H1 (cell line): Measurements from ENCODE around the gene RTP1. TPM values are rescaled to one million over a fixed set of nuclear protein-coding genes. Genes with fewer than 3 reads are reported as not detected.

Experiments
- ATF2 ChIP-seq: IDR thresholded peaks from 2 replicates; pipeline ENCODE4 v1.6.1; 2012; ENCODE audit warnings: low read length, inconsistent platforms
- HDAC6 ChIP-seq: IDR thresholded peaks from one replicate; pipeline ENCODE4 v1.7.1; 2012; ENCODE audit warnings: low read depth, mild to moderate bottlenecking, inconsistent platforms, low read length, moderate library complexity
- polyA plus RNA-seq, 7 experiments: library from polyadenylated mRNA; depleted of rRNA in 3 of 7; stranded (reverse) in 5 of 7; unstranded in 2 of 7; fragments of >200 nt in 5 of 7; fragments of 200-250 nt in 2 of 7; gene quantifications; 1 replicate in 5 of 7; 2 replicates in 1 of 7; 4 replicates in 1 of 7; pipeline versions ENCODE4 v1.2.1 to v1.2.3, GENCODE V29; 2011 to 2013; ENCODE audit warnings: missing spikeins in 2 of 7, mixed read lengths in 2 of 7
- total RNA-seq: library from RNA; stranded (reverse); fragmentation: NEBNext Ultra II Directional; extraction: Animal tissue kit (Norgen Biotek cat#: 25700); gene quantifications from 2 replicates; pipeline ENCODE4 v1.2.1, GENCODE V29; 2021
- TF ChIP-seq, protein P1 (sequence below): fragments of 300-600 bp; sonication (generic); IDR thresholded peaks from 2 replicates; pipeline ENCODE4 v1.7.1; 2012; ENCODE audit warnings: low read length, moderate library complexity, mild to moderate bottlenecking, inconsistent platforms; ENCODE audit not compliant: insufficient replicate concordance

The RTP1 gene
- total and polyA plus RNA-seq, 2 of the 8 experiments (the other 6 are each of a cell fraction or from before 2014, with no cell fraction given): 2.9 to 3.0 TPM

- TF ChIP-seq, protein P1, sequence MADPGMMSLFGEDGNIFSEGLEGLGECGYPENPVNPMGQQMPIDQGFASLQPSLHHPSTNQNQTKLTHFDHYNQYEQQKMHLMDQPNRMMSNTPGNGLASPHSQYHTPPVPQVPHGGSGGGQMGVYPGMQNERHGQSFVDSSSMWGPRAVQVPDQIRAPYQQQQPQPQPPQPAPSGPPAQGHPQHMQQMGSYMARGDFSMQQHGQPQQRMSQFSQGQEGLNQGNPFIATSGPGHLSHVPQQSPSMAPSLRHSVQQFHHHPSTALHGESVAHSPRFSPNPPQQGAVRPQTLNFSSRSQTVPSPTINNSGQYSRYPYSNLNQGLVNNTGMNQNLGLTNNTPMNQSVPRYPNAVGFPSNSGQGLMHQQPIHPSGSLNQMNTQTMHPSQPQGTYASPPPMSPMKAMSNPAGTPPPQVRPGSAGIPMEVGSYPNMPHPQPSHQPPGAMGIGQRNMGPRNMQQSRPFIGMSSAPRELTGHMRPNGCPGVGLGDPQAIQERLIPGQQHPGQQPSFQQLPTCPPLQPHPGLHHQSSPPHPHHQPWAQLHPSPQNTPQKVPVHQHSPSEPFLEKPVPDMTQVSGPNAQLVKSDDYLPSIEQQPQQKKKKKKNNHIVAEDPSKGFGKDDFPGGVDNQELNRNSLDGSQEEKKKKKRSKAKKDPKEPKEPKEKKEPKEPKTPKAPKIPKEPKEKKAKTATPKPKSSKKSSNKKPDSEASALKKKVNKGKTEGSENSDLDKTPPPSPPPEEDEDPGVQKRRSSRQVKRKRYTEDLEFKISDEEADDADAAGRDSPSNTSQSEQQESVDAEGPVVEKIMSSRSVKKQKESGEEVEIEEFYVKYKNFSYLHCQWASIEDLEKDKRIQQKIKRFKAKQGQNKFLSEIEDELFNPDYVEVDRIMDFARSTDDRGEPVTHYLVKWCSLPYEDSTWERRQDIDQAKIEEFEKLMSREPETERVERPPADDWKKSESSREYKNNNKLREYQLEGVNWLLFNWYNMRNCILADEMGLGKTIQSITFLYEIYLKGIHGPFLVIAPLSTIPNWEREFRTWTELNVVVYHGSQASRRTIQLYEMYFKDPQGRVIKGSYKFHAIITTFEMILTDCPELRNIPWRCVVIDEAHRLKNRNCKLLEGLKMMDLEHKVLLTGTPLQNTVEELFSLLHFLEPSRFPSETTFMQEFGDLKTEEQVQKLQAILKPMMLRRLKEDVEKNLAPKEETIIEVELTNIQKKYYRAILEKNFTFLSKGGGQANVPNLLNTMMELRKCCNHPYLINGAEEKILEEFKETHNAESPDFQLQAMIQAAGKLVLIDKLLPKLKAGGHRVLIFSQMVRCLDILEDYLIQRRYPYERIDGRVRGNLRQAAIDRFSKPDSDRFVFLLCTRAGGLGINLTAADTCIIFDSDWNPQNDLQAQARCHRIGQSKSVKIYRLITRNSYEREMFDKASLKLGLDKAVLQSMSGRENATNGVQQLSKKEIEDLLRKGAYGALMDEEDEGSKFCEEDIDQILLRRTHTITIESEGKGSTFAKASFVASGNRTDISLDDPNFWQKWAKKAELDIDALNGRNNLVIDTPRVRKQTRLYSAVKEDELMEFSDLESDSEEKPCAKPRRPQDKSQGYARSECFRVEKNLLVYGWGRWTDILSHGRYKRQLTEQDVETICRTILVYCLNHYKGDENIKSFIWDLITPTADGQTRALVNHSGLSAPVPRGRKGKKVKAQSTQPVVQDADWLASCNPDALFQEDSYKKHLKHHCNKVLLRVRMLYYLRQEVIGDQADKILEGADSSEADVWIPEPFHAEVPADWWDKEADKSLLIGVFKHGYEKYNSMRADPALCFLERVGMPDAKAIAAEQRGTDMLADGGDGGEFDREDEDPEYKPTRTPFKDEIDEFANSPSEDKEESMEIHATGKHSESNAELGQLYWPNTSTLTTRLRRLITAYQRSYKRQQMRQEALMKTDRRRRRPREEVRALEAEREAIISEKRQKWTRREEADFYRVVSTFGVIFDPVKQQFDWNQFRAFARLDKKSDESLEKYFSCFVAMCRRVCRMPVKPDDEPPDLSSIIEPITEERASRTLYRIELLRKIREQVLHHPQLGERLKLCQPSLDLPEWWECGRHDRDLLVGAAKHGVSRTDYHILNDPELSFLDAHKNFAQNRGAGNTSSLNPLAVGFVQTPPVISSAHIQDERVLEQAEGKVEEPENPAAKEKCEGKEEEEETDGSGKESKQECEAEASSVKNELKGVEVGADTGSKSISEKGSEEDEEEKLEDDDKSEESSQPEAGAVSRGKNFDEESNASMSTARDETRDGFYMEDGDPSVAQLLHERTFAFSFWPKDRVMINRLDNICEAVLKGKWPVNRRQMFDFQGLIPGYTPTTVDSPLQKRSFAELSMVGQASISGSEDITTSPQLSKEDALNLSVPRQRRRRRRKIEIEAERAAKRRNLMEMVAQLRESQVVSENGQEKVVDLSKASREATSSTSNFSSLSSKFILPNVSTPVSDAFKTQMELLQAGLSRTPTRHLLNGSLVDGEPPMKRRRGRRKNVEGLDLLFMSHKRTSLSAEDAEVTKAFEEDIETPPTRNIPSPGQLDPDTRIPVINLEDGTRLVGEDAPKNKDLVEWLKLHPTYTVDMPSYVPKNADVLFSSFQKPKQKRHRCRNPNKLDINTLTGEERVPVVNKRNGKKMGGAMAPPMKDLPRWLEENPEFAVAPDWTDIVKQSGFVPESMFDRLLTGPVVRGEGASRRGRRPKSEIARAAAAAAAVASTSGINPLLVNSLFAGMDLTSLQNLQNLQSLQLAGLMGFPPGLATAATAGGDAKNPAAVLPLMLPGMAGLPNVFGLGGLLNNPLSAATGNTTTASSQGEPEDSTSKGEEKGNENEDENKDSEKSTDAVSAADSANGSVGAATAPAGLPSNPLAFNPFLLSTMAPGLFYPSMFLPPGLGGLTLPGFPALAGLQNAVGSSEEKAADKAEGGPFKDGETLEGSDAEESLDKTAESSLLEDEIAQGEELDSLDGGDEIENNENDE: no peak
- TF ChIP-seq HDAC6: no peak
- no peak for TF ChIP-seq ATF2
Observed at GRCh38 chr3:187161556-187161955, 35.7 kb upstream of the RTP1 start (continued).
